Measurements from ENCODE around the gene MYO9A.

Gene MYO9A, protein sequence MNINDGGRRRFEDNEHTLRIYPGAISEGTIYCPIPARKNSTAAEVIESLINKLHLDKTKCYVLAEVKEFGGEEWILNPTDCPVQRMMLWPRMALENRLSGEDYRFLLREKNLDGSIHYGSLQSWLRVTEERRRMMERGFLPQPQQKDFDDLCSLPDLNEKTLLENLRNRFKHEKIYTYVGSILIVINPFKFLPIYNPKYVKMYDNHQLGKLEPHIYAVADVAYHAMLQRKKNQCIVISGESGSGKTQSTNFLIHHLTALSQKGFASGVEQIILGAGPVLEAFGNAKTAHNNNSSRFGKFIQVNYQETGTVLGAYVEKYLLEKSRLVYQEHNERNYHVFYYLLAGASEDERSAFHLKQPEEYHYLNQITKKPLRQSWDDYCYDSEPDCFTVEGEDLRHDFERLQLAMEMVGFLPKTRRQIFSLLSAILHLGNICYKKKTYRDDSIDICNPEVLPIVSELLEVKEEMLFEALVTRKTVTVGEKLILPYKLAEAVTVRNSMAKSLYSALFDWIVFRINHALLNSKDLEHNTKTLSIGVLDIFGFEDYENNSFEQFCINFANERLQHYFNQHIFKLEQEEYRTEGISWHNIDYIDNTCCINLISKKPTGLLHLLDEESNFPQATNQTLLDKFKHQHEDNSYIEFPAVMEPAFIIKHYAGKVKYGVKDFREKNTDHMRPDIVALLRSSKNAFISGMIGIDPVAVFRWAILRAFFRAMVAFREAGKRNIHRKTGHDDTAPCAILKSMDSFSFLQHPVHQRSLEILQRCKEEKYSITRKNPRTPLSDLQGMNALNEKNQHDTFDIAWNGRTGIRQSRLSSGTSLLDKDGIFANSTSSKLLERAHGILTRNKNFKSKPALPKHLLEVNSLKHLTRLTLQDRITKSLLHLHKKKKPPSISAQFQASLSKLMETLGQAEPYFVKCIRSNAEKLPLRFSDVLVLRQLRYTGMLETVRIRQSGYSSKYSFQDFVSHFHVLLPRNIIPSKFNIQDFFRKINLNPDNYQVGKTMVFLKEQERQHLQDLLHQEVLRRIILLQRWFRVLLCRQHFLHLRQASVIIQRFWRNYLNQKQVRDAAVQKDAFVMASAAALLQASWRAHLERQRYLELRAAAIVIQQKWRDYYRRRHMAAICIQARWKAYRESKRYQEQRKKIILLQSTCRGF (N-terminal part only)

DNA sequence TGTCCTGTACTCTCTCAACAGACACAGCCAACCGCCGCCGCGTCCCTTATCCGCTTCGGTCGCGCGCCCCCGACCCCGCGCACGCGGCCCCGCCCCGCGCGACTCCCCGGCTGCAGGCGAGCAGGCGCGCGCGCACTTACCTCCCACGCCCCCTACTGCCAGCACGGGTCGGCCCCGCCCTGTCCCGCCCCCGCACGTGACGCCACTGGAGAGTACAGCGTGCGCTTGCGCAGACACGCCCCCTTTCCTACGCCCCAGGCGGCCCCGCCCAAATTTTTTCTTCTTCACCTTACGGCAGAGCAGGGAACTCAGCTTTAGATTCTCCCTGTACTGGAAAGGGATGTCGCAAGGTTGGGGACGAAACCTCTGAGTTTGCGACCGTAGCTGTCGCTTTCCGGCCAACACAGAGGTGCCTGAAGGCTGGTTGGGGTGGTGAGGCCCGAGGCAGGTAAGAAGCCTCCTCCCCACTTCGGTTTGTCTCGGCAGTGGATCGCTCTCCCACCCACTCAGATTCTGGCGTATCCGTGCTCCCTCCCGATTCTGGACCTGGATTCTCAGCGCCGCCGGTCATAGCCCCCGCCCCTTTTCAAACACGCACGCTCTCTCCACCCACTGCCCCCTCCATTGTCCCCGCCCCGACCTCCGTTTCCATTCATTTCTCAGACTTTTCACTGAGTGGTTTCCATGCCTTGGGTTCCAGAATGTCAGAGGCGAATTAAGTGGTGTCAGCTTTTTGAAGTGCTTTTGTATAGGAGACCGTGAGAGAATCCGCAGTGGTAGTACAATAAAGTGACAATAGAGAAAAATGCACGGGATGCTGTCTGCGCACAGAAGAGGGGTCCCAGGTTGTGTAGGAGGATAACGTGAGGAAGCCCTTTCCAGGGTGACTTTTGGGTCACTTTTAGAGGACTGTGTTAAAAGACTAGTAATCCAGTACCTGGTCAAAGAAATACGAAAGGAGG lies at the start of gene MYO9A, which contains the start of gene SENP8:
TSS of gene MYO9A (minus strand) at position 134 of the 962 bp plus-strand sequence. CDS start 71,587 bp downstream, outside the sequence.
TSS of gene SENP8 (plus strand) at position 387 of the 962 bp plus-strand sequence. CDS start 21,221 bp downstream, outside the sequence.
- DNase-seq (ENCODE audit: low read depth) = peak; percentile 99
- no peak for TF ChIP-seq CTCF (IDR thresholded peaks at IDR 0.05; ENCODE audit: low read length, missing control alignments)
- H3K4me3 ChIP-seq (replicated peaks; ENCODE audit: low read depth, low read length) = peak within 1 kb of the TSS; percentile 80

DNA sequence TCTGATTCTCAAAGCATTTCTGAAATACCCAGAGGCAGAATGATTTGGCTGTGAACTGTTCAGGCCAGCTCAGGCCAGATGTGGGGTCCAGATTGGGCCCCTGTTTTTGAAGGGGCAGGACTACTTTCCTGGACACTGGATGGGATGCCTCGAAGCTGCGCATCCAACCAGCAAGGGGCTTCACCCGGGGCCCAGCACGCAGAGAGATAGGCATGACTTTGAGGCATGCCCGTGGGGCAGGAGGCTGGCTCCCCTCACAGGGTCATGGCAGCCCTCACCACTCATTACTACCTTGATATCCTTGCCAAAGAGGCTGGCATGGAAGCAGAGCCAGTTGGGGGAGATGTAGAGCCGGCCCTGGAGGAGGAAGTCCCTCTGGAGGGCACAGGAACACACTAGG lies 49.5 kb upstream of the MYO9A start:
- DNase-seq (ENCODE audit: low read depth) = no peak
- no peak for TF ChIP-seq CTCF (IDR thresholded peaks at IDR 0.05; ENCODE audit: low read length, missing control alignments)

GRCh38 chr15:72166716-72167417 lies 48.9 kb upstream of the MYO9A start:
- H3K4me3 ChIP-seq (replicated peaks; ENCODE audit: low read depth, low read length) = no peak overlapping the region
- no peak for DNase-seq (ENCODE audit: low read depth)
- TF ChIP-seq CTCF (IDR thresholded peaks at IDR 0.05; ENCODE audit: low read length, missing control alignments) = no peak

More for the DNA sequence above, 49.5 kb upstream of the MYO9A start:
- H3K4me3 ChIP-seq (replicated peaks; ENCODE audit: low read depth, low read length) = no peak overlapping the region

GRCh38 chr15:72163719-72164118 lies 45.8 kb upstream of the MYO9A start:
- DNase-seq (ENCODE audit: low read depth) = no peak
- H3K4me3 ChIP-seq (replicated peaks; ENCODE audit: low read depth, low read length) = no peak overlapping the region
- no peak for TF ChIP-seq CTCF (IDR thresholded peaks at IDR 0.05; ENCODE audit: low read length, missing control alignments)

- no peak for DNase-seq (ENCODE audit: low read depth)
- TF ChIP-seq CTCF (IDR thresholded peaks at IDR 0.05; ENCODE audit: low read length, missing control alignments) = no peak
- H3K4me3 ChIP-seq (replicated peaks; ENCODE audit: low read depth, low read length) = no peak overlapping the region
These were observed 44.6 kb upstream of the MYO9A start for GRCh38 chr15:72162569-72162968.

All from fibroblast of pulmonary artery (primary cell).